GM21528 (cell line): ENCODE data around the gene DENND6B.

Experiments
- ATAC-seq: cut with Tn5 transposase; IDR thresholded peaks from one replicate; pipeline ENCODE4 v1.9.1; 2021; ENCODE audit warnings: mild to moderate bottlenecking, moderate library complexity; ENCODE audit not compliant: unreplicated experiment, low FRiP score

The DENND6B gene

DNA sequence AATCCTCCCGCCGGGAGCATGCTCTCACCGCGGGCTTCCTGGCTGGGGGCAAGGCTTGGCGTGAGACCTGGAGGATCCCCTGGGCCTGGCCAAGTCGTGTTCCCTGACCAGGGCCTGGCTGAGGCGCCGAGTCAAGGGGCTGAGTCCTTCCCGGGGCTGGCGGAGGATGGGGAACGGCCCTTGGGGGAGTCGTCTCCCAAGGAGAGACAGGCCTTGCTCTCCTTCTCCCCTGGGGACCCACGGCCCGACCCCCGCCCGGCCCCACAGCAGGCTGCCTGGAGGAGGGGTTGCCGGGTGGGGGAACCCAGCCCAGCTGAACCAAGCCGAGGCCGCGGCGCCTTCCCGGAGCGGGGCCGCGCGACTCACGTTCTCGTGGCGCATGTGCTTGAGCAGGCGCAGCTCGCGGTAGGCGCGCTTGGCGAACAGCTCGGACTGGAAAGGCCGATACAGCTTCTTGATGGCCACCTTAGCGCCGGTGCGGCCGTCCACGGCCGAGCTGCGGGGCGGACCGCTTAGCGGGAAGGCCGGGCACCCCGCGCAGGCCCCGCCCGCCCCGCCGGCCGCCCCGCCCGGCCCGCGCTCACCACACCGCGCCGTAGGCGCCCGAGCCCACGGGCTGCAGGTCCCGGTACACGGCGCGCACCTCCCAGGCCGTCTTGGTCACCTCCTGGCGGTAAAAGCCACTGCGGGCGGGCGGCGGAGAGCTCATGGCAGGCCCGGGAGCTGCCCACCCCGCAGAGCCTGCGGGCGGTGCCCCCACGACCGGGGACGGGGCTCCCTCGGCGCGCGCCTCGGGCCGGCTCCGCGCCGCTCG lies 65.8 kb downstream of the DENND6B start:
- no peak for ATAC-seq

DNA sequence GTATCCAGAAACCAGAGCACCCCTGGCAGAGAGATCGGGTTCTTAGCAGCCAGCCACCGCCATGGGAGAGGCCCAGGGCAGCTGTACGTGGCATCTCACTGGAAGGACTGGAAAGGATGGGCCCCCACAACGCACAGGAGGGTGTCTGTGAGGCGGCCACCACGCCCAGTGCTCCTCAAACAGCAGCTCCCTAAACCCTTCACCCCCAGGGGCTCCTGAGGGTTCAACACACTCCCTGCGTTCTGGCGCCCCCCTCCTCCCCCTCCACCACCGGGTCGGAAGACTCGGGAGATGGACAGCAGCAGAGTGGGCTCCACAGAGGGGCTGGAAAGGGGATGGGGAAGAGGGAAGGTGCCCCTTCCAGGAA lies 66.4 kb downstream of the DENND6B start:
- ATAC-seq = no peak

DNA sequence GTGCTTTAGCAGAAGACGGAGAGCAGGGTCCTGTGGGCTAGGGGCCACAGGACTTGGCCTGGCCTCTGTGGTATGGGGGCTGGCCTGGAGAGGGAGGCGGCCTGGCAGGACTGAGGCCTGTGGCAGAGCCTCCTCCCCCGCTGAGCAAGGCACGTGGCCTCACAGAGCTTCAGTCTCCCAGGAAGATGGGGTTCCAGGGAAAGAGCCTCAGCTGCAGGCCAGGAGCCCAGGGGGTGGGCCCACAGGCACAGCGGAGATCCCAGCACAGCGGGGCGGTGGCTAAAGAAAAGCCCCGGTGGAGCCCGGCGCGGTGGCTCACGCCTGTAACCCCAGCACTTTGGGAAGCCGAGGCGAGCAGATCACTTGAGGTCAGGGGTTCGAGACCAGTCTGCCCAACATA lies 67.5 kb downstream of the DENND6B start:
- ATAC-seq = no peak
